Cardiac muscle cell (in vitro differentiated cells and primary cell): Measurements from ENCODE around the gene MYL1. TPM values are rescaled to one million over a fixed set of nuclear protein-coding genes. Genes with fewer than 3 reads are reported as not detected.

ENCODE experiments used
- DNase-seq, 2 donors: peaks; one replicate each; pipeline versions ENCODE4 v3.0.0 to v3.0.0-alpha.2; 2010 to 2017; ENCODE audit warnings: low read depth in 1 of 2, low spot score in 1 of 2
- H3K27ac ChIP-seq: fragments of 200-600 bp; sonication (generic); 2 replicates; pipeline ENCODE4 v1.5.1; 2016
- H3K27me3 ChIP-seq: fragments of 200-600 bp; sonication (generic); 2 replicates; pipeline ENCODE4 v1.6.0; 2016; ENCODE audit warnings: control low read depth
- H3K36me3 ChIP-seq: fragments of 200-600 bp; sonication (generic); 2 replicates; pipeline ENCODE4 v1.5.1; 2016; ENCODE audit warnings: control low read depth
- H3K4me1 ChIP-seq: fragments of 200-600 bp; sonication (generic); 2 replicates; pipeline ENCODE4 v1.8.1; 2017; ENCODE audit warnings: low read depth, mild to moderate bottlenecking, mixed run types
- H3K4me3 ChIP-seq: fragments of 200-600 bp; sonication (generic); 2 replicates; pipeline ENCODE4 v1.5.1; 2016; ENCODE audit warnings: mild to moderate bottlenecking
- H3K9me3 ChIP-seq: fragments of 200-600 bp; sonication (generic); 2 replicates; pipeline ENCODE4 v1.5.1; 2017; ENCODE audit warnings: low read depth, mild to moderate bottlenecking, control low read depth
- polyA plus RNA-seq: library from polyadenylated mRNA; unstranded; fragments of >200 nt; fragmentation: Nextera tagmentation; extraction: Ambion mirVana; gene quantifications from 2 replicates; pipeline ENCODE4 v1.2.1, GENCODE V29; 2016
- total RNA-seq: library from RNA; depleted of rRNA; stranded (reverse); fragments of >200 nt; gene quantifications from 2 replicates; pipeline ENCODE4 v1.2.3, GENCODE V29; 2016
- TF ChIP-seq, protein P1 (sequence below): IDR thresholded peaks from 2 replicates; pipeline ENCODE4 v1.5.1; 2012; ENCODE audit warnings: low read depth, mild to moderate bottlenecking, low read length

Gene MYL1
- total and polyA plus RNA-seq, 2 experiments from 2014 or later = 10.5 TPM; not detected in 1

DNA sequence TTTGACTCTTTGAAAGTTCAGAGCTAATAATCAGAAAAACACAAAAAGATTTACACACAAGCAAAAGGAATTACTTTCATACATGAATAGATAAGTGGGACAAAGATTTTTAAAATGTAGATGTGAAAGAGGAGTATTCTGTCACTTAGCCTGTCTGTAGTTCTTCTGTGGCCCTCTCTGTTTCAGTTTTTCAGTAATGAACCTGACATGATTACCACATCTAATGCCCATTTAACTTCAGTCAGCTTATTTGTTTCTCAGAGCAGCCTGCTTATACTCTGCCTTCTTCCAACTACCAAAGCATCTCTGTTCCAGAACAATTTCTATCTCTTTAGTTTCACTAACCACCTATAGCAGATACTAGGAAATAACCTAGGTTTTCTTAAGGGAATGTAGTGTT is 55.3 kb downstream of the MYL1 start:
- H3K27me3 ChIP-seq = no peaks in the 10 kb centered on the region

DNA sequence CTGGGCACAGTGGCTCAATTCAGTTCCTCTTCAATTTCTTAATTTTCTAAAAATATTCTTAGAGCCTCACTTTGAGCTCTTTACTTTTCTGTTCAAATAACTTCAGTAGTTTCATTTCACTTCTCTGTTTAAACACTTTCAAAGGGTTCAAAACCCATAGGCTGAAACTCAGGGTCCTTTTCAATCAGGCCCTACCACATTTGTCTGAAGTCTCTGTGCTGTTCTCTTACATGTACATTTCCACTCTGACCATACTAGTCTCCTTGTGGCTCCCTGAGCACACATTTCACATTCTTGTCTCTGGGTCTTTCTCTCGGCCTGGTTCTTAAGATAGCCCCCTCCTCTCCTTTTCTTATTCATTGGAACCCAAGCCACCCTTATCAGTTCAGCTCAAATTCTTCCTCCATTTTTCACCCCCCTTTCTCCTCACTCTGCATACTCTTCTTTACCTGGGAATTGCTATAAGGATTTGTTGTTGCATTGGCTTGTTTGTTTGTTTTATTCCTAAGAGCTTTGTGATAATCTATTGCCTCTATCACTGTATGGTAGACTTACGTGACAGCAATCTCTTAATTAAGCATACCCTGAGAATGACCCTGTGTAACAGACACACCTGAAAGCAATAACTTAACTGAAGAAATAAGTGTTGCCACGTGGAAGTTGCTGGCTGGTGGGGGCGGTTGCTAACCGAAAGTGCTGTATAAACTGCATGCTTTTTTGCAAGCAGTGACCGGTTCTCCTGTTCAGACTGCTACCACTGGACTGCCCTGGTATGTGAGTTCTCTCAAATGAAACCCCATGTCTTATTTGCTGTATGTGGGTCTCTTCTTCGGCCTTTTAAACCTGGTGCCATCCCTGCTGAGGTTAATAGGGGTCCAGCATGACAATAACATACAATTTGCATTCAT is 62.0 kb downstream of the MYL1 start:
- TF ChIP-seq, protein P1, sequence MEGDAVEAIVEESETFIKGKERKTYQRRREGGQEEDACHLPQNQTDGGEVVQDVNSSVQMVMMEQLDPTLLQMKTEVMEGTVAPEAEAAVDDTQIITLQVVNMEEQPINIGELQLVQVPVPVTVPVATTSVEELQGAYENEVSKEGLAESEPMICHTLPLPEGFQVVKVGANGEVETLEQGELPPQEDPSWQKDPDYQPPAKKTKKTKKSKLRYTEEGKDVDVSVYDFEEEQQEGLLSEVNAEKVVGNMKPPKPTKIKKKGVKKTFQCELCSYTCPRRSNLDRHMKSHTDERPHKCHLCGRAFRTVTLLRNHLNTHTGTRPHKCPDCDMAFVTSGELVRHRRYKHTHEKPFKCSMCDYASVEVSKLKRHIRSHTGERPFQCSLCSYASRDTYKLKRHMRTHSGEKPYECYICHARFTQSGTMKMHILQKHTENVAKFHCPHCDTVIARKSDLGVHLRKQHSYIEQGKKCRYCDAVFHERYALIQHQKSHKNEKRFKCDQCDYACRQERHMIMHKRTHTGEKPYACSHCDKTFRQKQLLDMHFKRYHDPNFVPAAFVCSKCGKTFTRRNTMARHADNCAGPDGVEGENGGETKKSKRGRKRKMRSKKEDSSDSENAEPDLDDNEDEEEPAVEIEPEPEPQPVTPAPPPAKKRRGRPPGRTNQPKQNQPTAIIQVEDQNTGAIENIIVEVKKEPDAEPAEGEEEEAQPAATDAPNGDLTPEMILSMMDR = no peak
- H3K4me3 ChIP-seq = no peak overlapping the region
- no peaks in the 10 kb centered on the region for H3K9me3 ChIP-seq
- DNase-seq = no peak
- no peak overlapping the region for H3K27ac ChIP-seq
- no peaks in the 10 kb centered on the region for H3K36me3 ChIP-seq
- no peaks in the 10 kb centered on the region for H3K4me1 ChIP-seq
- H3K27me3 ChIP-seq = no peaks in the 10 kb centered on the region

More for the DNA sequence above, 55.3 kb downstream of the MYL1 start:
- DNase-seq = no peak
- H3K9me3 ChIP-seq = no peaks in the 10 kb centered on the region
- no peak overlapping the region for H3K4me3 ChIP-seq
- H3K36me3 ChIP-seq = no peaks in the 10 kb centered on the region
- no peaks in the 10 kb centered on the region for H3K4me1 ChIP-seq
- no peak overlapping the region for H3K27ac ChIP-seq
- TF ChIP-seq, protein P1 = no peak

DNA sequence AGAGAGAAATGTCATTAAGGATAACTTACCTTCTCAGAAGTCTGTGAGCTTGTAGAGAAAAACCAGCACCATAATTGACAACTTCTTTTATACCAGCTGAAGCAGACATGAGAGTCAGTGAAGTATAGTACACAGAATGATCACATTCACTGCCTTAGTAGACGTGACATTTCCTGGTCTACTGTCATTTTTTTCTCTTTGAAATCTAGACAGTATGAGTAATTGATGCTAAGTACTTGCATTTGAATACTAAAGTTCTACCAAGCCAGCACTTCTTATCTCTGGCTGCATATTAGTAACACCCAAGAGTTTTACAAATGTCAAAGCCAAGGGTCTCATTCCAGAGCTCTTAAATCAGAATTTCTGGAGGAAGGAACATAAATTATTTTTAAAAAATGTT is 64.4 kb downstream of the MYL1 start:
- Histone ChIP-seq H3K4me1 (no peaks in the 10 kb centered on the region), H3K4me3 (no peak overlapping the region), H3K36me3 (no peaks in the 10 kb centered on the region), H3K27me3 (no peaks in the 10 kb centered on the region), H3K9me3 (no peaks in the 10 kb centered on the region), H3K27ac (no peak overlapping the region)
- DNase-seq = no peak
- TF ChIP-seq, protein P1 = no peak

Other genes with a start within 250 kb of the MYL1 start
- gene KANSL1L, start 143.8 kb downstream of the MYL1 start, total RNA-seq = 23.3 and 23.6 TPM in 2 replicates
- gene KANSL1L, start 143.8 kb downstream of the MYL1 start, polyA plus RNA-seq = 12.4 and 15.6 TPM in 2 replicates
- 0.45 and 1.6 TPM in 2 replicates for gene ACADL, start 89.7 kb downstream of the MYL1 start, total RNA-seq
- gene ACADL, start 89.7 kb downstream of the MYL1 start, polyA plus RNA-seq = 0.49 and 1.2 TPM in 2 replicates
- gene LANCL1, start 161.6 kb upstream of the MYL1 start, total RNA-seq = 47.1 and 58.8 TPM in 2 replicates
- 54.5 and 83.8 TPM in 2 replicates for gene LANCL1, start 161.6 kb upstream of the MYL1 start, polyA plus RNA-seq
- 139 and 172 TPM in 2 replicates for gene CPS1, start 241.4 kb upstream of the MYL1 start, total RNA-seq
- gene CPS1, start 241.4 kb upstream of the MYL1 start, polyA plus RNA-seq = 193 and 230 TPM in 2 replicates